H9 (cell line): ENCODE results near the gene TBC1D5. TPM values are rescaled to one million over a fixed set of nuclear protein-coding genes. Genes with fewer than 3 reads are reported as not detected.

Experiments
- DNase-seq: peaks from one replicate; pipeline ENCODE4 v3.0.0-alpha.2; 2017
- H2AFZ ChIP-seq: one replicate; pipeline ENCODE4 v1.6.1; 2013; ENCODE audit warnings: mild to moderate bottlenecking, low read length, control low read depth, moderate library complexity
- H2AK5ac ChIP-seq: 2 replicates; pipeline ENCODE4 v1.6.1; 2013; ENCODE audit warnings: low read length, control low read depth, mixed read lengths; ENCODE audit not compliant: insufficient read length
- H2BK120ac ChIP-seq: one replicate; pipeline ENCODE4 v1.6.1; 2013; ENCODE audit warnings: low read depth, mild to moderate bottlenecking, low read length, control low read depth, inconsistent platforms; ENCODE audit not compliant: poor library complexity, severe bottlenecking
- H2BK12ac ChIP-seq: 2 replicates; pipeline ENCODE4 v1.6.1; 2013; ENCODE audit warnings: low read length, control low read depth, mixed read lengths, low read depth; ENCODE audit not compliant: insufficient read length
- H2BK15ac ChIP-seq: 2 replicates; pipeline ENCODE4 v1.6.1; 2013; ENCODE audit warnings: low read depth, low read length, control low read depth
- H2BK20ac ChIP-seq: one replicate; pipeline ENCODE4 v1.6.1; 2013; ENCODE audit warnings: low read depth, mild to moderate bottlenecking, low read length, control low read depth, inconsistent platforms; ENCODE audit not compliant: poor library complexity, severe bottlenecking
- H2BK5ac ChIP-seq: 2 replicates; pipeline ENCODE4 v1.6.1; 2013; ENCODE audit warnings: low read length, control low read depth, mixed read lengths; ENCODE audit not compliant: insufficient read length
- H3K14ac ChIP-seq: 2 replicates; pipeline ENCODE4 v1.6.1; 2013; ENCODE audit warnings: low read length, control low read depth; ENCODE audit not compliant: insufficient read depth
- H3K18ac ChIP-seq: 2 replicates; pipeline ENCODE4 v1.6.1; 2013; ENCODE audit warnings: low read depth, mild to moderate bottlenecking, mixed read lengths, low read length, control low read depth; ENCODE audit not compliant: insufficient read length
- H3K23ac ChIP-seq: 2 replicates; pipeline ENCODE4 v1.6.1; 2013; ENCODE audit warnings: low read length, control low read depth, mixed read lengths, low read depth; ENCODE audit not compliant: insufficient read length
- H3K23me2 ChIP-seq: 2 replicates; pipeline ENCODE4 v1.6.1; 2013; ENCODE audit warnings: low read depth, mild to moderate bottlenecking, mixed read lengths, low read length, control low read depth; ENCODE audit not compliant: insufficient read length, poor library complexity, severe bottlenecking
- H3K27ac ChIP-seq: 2 replicates; pipeline ENCODE4 v1.5.1; 2013; ENCODE audit warnings: low read length, control low read depth, mixed read lengths, low read depth; ENCODE audit not compliant: insufficient read length
- H3K27me3 ChIP-seq: 2 replicates; pipeline ENCODE4 v1.6.1; 2013; ENCODE audit warnings: low read length, control low read depth, inconsistent platforms; ENCODE audit not compliant: insufficient read depth
- H3K4ac ChIP-seq: 2 replicates; pipeline ENCODE4 v1.6.1; 2013; ENCODE audit warnings: low read depth, mild to moderate bottlenecking, control low read depth, inconsistent platforms, low read length, moderate library complexity
- H3K4me1 ChIP-seq: 2 replicates; pipeline ENCODE4 v1.6.1; 2013; ENCODE audit warnings: low read length, control low read depth, inconsistent platforms; ENCODE audit not compliant: insufficient read depth
- H3K4me2 ChIP-seq: 2 replicates; pipeline ENCODE4 v1.6.1; 2013; ENCODE audit warnings: low read length, control low read depth, mixed read lengths; ENCODE audit not compliant: insufficient read length, insufficient read depth
- H3K56ac ChIP-seq: 2 replicates; pipeline ENCODE4 v1.6.1; 2013; ENCODE audit warnings: low read depth, mild to moderate bottlenecking, mixed read lengths, low read length, control low read depth; ENCODE audit not compliant: insufficient read length
- H3K79me1 ChIP-seq: 2 replicates; pipeline ENCODE4 v1.6.1; 2013; ENCODE audit warnings: low read depth, mild to moderate bottlenecking, moderate library complexity, low read length, control low read depth, inconsistent platforms; ENCODE audit not compliant: insufficient read depth, poor library complexity, severe bottlenecking
- H3K79me2 ChIP-seq: 2 replicates; pipeline ENCODE4 v1.6.1; 2013; ENCODE audit warnings: low read length, control low read depth, inconsistent platforms; ENCODE audit not compliant: insufficient read depth
- H3K9ac ChIP-seq: 2 replicates; pipeline ENCODE4 v1.6.1; 2013; ENCODE audit warnings: low read length, control low read depth, mixed read lengths; ENCODE audit not compliant: insufficient read length; ENCODE audit errors: extremely low read depth
- H3K9me3 ChIP-seq: one replicate; pipeline ENCODE4 v1.6.1; 2013; ENCODE audit warnings: low read depth, low read length, inconsistent platforms; ENCODE audit not compliant: control insufficient read depth
- H3T11ph ChIP-seq: one replicate; pipeline ENCODE4 v1.6.1; 2013; ENCODE audit warnings: mild to moderate bottlenecking, low read length, control low read depth, inconsistent platforms
- H4K20me1 ChIP-seq: one replicate; pipeline ENCODE4 v1.6.1; 2013; ENCODE audit not compliant: control insufficient read depth, insufficient read length, insufficient read depth
- H4K5ac ChIP-seq: 2 replicates; pipeline ENCODE4 v1.6.1; 2013; ENCODE audit warnings: low read depth, mild to moderate bottlenecking, mixed read lengths, low read length, control low read depth; ENCODE audit not compliant: insufficient read length
- H4K8ac ChIP-seq: replicated peaks from 2 replicates; pipeline ENCODE4 v1.6.1; 2013; ENCODE audit warnings: low read length, control low read depth, mixed read lengths, low read depth; ENCODE audit not compliant: insufficient read length
- H4K91ac ChIP-seq: 2 replicates; pipeline ENCODE4 v1.6.1; 2013; ENCODE audit warnings: low read depth, mild to moderate bottlenecking, moderate library complexity, mixed read lengths, low read length, control low read depth; ENCODE audit not compliant: insufficient read length
- H3K27ac Mint-ChIP-seq, 3 experiments: 2 replicates in 2 of 3; 3 replicates in 1 of 3; pipeline ENCODE4 v1.8.0; 2020 to 2021; ENCODE audit warnings: mixed read lengths in 3 of 3, mild to moderate bottlenecking in 1 of 3, moderate library complexity in 1 of 3
- H3K27me3 Mint-ChIP-seq: 2 replicates; pipeline ENCODE4 v1.8.0; 2021; ENCODE audit warnings: low read depth, mild to moderate bottlenecking, moderate library complexity, mixed read lengths
- H3K36me3 Mint-ChIP-seq, 3 experiments: 2 replicates in 2 of 3; 3 replicates in 1 of 3; pipeline ENCODE4 v1.8.0; 2020 to 2021; ENCODE audit warnings: low read depth in 3 of 3, mixed read lengths in 3 of 3; ENCODE audit not compliant: insufficient read depth in 1 of 3
- H3K4me1 Mint-ChIP-seq, 2 experiments: 2 replicates each; pipeline ENCODE4 v1.8.0; 2020; ENCODE audit warnings: mixed read lengths in 2 of 2
- H3K4me3 Mint-ChIP-seq, 2 experiments: 2 replicates in 1 of 2; 3 replicates in 1 of 2; pipeline ENCODE4 v1.8.0; 2020 to 2021; ENCODE audit warnings: mild to moderate bottlenecking in 2 of 2, mixed read lengths in 2 of 2, moderate library complexity in 1 of 2
- H3K9me3 Mint-ChIP-seq, 2 experiments: 2 replicates in 1 of 2; 3 replicates in 1 of 2; pipeline ENCODE4 v1.8.0; 2020; ENCODE audit warnings: mild to moderate bottlenecking in 2 of 2, mixed read lengths in 2 of 2, moderate library complexity in 1 of 2
- total RNA-seq: library from RNA; stranded (reverse); gene quantifications from 2 replicates; pipeline ENCODE4 v1.2.1, GENCODE V29; 2021
- TF ChIP-seq, protein P1 (sequence below): fragments of 200-600 bp; sonication (generic); conservative IDR thresholded peaks from 3 replicates; pipeline ENCODE4 v1.8.0; 2021; ENCODE audit warnings: antibody characterized with exemption, mild to moderate bottlenecking

Gene TBC1D5
- total RNA-seq, 1 experiment from 2014 or later = 25.0 TPM

DNA sequence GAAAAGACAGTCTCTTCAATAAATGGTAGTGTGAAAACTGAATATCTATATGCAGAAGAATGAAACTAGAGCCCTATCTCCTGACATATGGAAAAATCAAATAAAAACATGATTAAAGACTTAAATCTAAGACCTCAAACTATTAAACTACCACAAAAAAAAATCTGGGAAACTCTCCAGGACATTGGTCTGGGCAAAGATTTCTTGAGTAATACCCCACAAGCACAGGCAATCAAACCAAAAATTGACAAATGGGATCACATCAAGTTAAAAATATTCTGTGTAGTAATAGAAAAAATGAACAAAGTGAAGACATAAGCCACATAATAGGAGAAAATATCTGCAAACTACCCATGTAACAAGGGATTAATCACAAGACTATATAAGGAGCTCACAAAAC, 286.4 kb downstream of the TBC1D5 start:
- Histone ChIP-seq H3K18ac (no peak overlapping the region), H3K23me2 (no peaks in the 10 kb centered on the region), H2AFZ (no peak overlapping the region), H2BK120ac (no peak overlapping the region), H3K79me2 (no peaks in the 10 kb centered on the region), H3K27ac (no peak overlapping the region), H3K9ac (no peak overlapping the region), H2BK20ac (no peak overlapping the region), H2BK12ac (no peak overlapping the region), H3K4me1 (no peaks in the 10 kb centered on the region), H4K5ac (no peak overlapping the region), H3K27me3 (no peaks in the 10 kb centered on the region), H2AK5ac (no peak overlapping the region), H3K79me1 (no peaks in the 10 kb centered on the region), H3K14ac (no peak overlapping the region), H3K56ac (no peak overlapping the region), H4K91ac (no peak overlapping the region), H4K8ac (no peak overlapping the region), H2BK15ac (no peak overlapping the region), H3K23ac (no peak overlapping the region), H2BK5ac (no peak overlapping the region), H3K4me2 (no peak overlapping the region), H3K9me3 (no peaks in the 10 kb centered on the region), H3T11ph (no peak overlapping the region), H3K4ac (no peak overlapping the region), H4K20me1 (no peaks in the 10 kb centered on the region)
- Mint-ChIP-seq H3K9me3 (peaks cover 0 to 3% of the 10 kb centered on the region in 2 experiments; a peak in 1 of 5 replicates), H3K27me3 (no peaks in the 10 kb centered on the region), H3K36me3 (peaks cover 3 to 4% (median 4%) of the 10 kb centered on the region in 3 experiments; a peak in 3 of 7 replicates), H3K4me1 (no peaks in the 10 kb centered on the region), H3K27ac (no peak overlapping the region), H3K4me3 (no peak overlapping the region)
- no peak for DNase-seq
- TF ChIP-seq, protein P1, sequence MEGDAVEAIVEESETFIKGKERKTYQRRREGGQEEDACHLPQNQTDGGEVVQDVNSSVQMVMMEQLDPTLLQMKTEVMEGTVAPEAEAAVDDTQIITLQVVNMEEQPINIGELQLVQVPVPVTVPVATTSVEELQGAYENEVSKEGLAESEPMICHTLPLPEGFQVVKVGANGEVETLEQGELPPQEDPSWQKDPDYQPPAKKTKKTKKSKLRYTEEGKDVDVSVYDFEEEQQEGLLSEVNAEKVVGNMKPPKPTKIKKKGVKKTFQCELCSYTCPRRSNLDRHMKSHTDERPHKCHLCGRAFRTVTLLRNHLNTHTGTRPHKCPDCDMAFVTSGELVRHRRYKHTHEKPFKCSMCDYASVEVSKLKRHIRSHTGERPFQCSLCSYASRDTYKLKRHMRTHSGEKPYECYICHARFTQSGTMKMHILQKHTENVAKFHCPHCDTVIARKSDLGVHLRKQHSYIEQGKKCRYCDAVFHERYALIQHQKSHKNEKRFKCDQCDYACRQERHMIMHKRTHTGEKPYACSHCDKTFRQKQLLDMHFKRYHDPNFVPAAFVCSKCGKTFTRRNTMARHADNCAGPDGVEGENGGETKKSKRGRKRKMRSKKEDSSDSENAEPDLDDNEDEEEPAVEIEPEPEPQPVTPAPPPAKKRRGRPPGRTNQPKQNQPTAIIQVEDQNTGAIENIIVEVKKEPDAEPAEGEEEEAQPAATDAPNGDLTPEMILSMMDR = no peak
